ENCODE data around the gene FAM120AOS. TPM values are rescaled to one million over a fixed set of nuclear protein-coding genes. Genes with fewer than 3 reads are reported as not detected.

Gene FAM120AOS
- total and polyA plus RNA-seq, 2 experiments from 2014 or later: 71.9 to 74.6 TPM

GRCh38 chr9:93475856-93476255, 22.5 kb upstream of the FAM120AOS start:
- DNase-seq (ENCODE audit: low read depth in 1 of 2, low spot score in 1 of 2): peak in 1 of 2 donors; percentile 15
- peaks cover 15% of the 10 kb centered on the region for H3K4me1 ChIP-seq (ENCODE audit: low read depth)
- no peaks in the 10 kb centered on the region for H3K36me3 ChIP-seq
- no peaks in the 10 kb centered on the region for H3K27me3 ChIP-seq
- H3K4me3 ChIP-seq: no peak overlapping the region
- no peak for TF ChIP-seq CTCF (IDR thresholded peaks at IDR 0.05; ENCODE audit: low read depth, low read length)
- H3K9me3 ChIP-seq (ENCODE audit: low read depth): no peaks in the 10 kb centered on the region
- H3K27ac ChIP-seq: no peak overlapping the region

GRCh38 chr9:93475108-93475507, 21.7 kb upstream of the FAM120AOS start:
- TF ChIP-seq CTCF (IDR thresholded peaks at IDR 0.05; ENCODE audit: low read depth, low read length): no peak
- H3K36me3 ChIP-seq: no peaks in the 10 kb centered on the region
- no peak overlapping the region for H3K27ac ChIP-seq
- no peak overlapping the region for H3K4me3 ChIP-seq
- H3K27me3 ChIP-seq: no peaks in the 10 kb centered on the region
- H3K9me3 ChIP-seq (ENCODE audit: low read depth): no peaks in the 10 kb centered on the region
- H3K4me1 ChIP-seq (ENCODE audit: low read depth): peaks cover 11% of the 10 kb centered on the region
- no peak for DNase-seq (ENCODE audit: low read depth in 1 of 2, low spot score in 1 of 2)

- DNase-seq (ENCODE audit: low read depth in 1 of 2, low spot score in 1 of 2): peak in 1 of 2 donors; percentile 63
- H3K36me3 ChIP-seq: no peaks in the 10 kb centered on the region
- H3K27me3 ChIP-seq: no peaks in the 10 kb centered on the region
- no peaks in the 10 kb centered on the region for H3K9me3 ChIP-seq (ENCODE audit: low read depth)
- peaks cover 26% of the 10 kb centered on the region for H3K4me1 ChIP-seq (ENCODE audit: low read depth)
- TF ChIP-seq CTCF (IDR thresholded peaks at IDR 0.05; ENCODE audit: low read depth, low read length): no peak
- no peak overlapping the region for H3K4me3 ChIP-seq
- H3K27ac ChIP-seq: no peak overlapping the region
Observed at GRCh38 chr9:93473411-93473810, 20.0 kb upstream of the FAM120AOS start.

DNA sequence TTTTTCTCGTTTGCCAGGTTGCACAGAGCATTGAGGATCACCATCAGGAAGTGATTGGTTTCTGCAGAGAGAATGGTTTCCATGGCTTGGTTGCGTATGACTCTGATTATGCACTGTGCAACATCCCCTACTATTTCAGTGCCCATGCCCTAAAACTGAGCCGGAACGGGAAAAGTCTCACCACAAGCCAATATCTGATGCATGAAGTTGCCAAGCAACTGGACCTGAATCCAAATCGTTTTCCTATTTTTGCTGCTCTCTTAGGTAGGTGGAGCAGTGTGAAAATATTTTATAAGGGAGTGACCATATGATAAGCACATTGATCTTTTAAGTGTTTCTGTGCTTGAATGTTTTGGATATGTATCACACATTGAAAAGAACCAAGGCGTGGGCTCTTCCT, 17.7 kb upstream of the FAM120AOS start:
- no peak overlapping the region for H3K27ac ChIP-seq
- H3K4me3 ChIP-seq: no peak overlapping the region
- no peaks in the 10 kb centered on the region for H3K9me3 ChIP-seq (ENCODE audit: low read depth)
- DNase-seq (ENCODE audit: low read depth in 1 of 2, low spot score in 1 of 2): no peak
- H3K4me1 ChIP-seq (ENCODE audit: low read depth): peaks cover 23% of the 10 kb centered on the region
- no peaks in the 10 kb centered on the region for H3K36me3 ChIP-seq
- TF ChIP-seq CTCF (IDR thresholded peaks at IDR 0.05; ENCODE audit: low read depth, low read length): no peak
- no peaks in the 10 kb centered on the region for H3K27me3 ChIP-seq

DNA sequence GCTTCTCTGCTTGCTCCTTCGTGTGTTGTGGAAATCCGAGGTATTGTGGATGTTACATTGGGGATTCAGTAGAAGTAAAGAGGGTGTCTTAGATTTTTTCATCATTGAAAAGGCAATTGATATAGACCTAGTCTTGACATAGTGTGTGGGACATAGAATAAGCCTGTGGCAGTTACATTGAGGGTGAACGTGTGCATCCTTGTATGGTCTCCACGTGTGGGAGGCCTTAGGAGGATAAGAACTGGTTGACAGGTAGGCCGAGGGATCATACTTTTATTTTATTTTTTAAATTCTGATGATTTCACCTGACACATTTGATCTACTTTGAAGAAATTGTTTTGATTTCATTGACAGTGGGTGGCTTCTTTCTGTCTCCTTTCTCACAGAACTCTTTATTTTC, 17.0 kb upstream of the FAM120AOS start:
- H3K27ac ChIP-seq: no peak overlapping the region
- H3K4me1 ChIP-seq (ENCODE audit: low read depth): peaks cover 19% of the 10 kb centered on the region
- no peaks in the 10 kb centered on the region for H3K9me3 ChIP-seq (ENCODE audit: low read depth)
- no peaks in the 10 kb centered on the region for H3K36me3 ChIP-seq
- no peaks in the 10 kb centered on the region for H3K27me3 ChIP-seq
- DNase-seq (ENCODE audit: low read depth in 1 of 2, low spot score in 1 of 2): no peak
- no peak for TF ChIP-seq CTCF (IDR thresholded peaks at IDR 0.05; ENCODE audit: low read depth, low read length)
- H3K4me3 ChIP-seq: no peak overlapping the region

All from cardiac muscle cell (in vitro differentiated cells and primary cell).